ENCODE data around the gene NUDT16. TPM values are rescaled to one million over a fixed set of nuclear protein-coding genes. Genes with fewer than 3 reads are reported as not detected.

Gene NUDT16
- total and polyA plus RNA-seq, 9 of the 15 experiments (the other 6 are each of a cell fraction or from before 2014, with no cell fraction given), result 1.5 to 11.4 (median 7.6) TPM

DNA sequence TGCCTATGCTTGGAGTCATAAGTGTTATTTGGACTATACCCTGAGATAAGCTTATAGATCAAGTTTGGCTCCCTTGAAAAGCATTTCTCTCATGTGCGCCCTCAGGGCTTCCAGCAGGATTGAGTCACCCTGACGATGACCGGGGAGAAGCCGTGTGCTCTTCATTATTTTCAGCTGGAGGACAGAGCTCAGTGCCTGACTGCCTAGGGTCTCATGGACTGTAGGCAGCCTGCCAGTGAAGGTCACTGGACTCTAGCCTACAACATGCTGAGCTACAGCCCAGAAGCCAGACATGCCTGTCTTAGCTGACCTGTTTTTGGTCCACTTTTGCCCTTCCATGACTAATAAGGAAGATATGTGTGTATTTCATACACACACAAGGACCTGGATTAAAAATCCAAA, 31.6 kb upstream of the NUDT16 start (continued):
- TF ChIP-seq, protein P1, sequence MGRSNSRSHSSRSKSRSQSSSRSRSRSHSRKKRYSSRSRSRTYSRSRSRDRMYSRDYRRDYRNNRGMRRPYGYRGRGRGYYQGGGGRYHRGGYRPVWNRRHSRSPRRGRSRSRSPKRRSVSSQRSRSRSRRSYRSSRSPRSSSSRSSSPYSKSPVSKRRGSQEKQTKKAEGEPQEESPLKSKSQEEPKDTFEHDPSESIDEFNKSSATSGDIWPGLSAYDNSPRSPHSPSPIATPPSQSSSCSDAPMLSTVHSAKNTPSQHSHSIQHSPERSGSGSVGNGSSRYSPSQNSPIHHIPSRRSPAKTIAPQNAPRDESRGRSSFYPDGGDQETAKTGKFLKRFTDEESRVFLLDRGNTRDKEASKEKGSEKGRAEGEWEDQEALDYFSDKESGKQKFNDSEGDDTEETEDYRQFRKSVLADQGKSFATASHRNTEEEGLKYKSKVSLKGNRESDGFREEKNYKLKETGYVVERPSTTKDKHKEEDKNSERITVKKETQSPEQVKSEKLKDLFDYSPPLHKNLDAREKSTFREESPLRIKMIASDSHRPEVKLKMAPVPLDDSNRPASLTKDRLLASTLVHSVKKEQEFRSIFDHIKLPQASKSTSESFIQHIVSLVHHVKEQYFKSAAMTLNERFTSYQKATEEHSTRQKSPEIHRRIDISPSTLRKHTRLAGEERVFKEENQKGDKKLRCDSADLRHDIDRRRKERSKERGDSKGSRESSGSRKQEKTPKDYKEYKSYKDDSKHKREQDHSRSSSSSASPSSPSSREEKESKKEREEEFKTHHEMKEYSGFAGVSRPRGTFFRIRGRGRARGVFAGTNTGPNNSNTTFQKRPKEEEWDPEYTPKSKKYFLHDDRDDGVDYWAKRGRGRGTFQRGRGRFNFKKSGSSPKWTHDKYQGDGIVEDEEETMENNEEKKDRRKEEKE (IDR thresholded peaks at IDR 0.05; ENCODE audit: borderline replicate concordance in 1 of 2, control insufficient read depth in 1 of 2, low read depth in 2 of 2, low read length in 1 of 2), result no peak
- no peak for TF ChIP-seq ZBTB17 (CRISPR knock-in tag; IDR thresholded peaks at IDR 0.05)

DNA sequence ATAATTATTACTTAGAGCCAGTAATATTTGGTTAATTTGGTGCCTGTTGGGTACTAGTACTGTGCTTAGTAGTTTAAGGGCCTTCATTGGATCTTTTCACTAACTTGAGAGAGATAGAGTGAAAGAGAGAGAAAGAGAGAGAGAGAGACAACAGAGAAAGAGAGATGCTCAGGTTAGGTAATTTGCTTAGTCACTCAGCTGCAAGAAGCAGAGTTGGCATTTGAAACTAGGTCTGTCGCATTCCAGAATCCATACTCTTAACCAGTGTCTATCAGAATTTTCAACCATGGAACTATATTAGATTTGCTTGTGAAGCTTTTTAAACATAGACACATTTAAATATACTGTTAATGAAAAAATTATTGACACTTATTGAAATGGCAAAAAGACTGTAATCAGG, 31.1 kb upstream of the NUDT16 start:
- in situ Hi-C loops (cut with MboI), result no loop called here
- Histone ChIP-seq H3K4me2 (ENCODE audit: insufficient read depth, low read length) (no peak overlapping the region), H3K36me3 (ENCODE audit: control insufficient read depth, insufficient read depth, low read length) (no peaks in the 10 kb centered on the region), H3K4me3 (no peak overlapping the region), H2AFZ (ENCODE audit: low read depth, low read length) (no peak overlapping the region), H3K27me3 (ENCODE audit: control insufficient read depth in 2 of 2, insufficient read depth in 2 of 2, low read length in 2 of 2) (no peaks in the 10 kb centered on the region), H3K9me3 (replicated peaks; ENCODE audit: control insufficient read depth, insufficient read depth, low read depth, low read length) (no peaks in the 10 kb centered on the region), H3K27ac (ENCODE audit: extremely low read depth, low read depth, low read length) (no peak overlapping the region), H3K4me1 (replicated peaks in 1 of 2; ENCODE audit: control insufficient read depth in 2 of 2, insufficient read depth in 2 of 2, low read length in 2 of 2) (no peaks in the 10 kb centered on the region), H3K9ac (ENCODE audit: insufficient read depth in 1 of 2, low read depth in 2 of 2, low read length in 2 of 2) (no peak overlapping the region), H3K79me2 (ENCODE audit: control insufficient read depth, insufficient read depth, low read length) (no peaks in the 10 kb centered on the region), H3K9me1 (ENCODE audit: control insufficient read depth, insufficient read depth, low read length) (no peaks in the 10 kb centered on the region), H4K20me1 (replicated peaks; ENCODE audit: control insufficient read depth, insufficient read depth, low read length) (no peaks in the 10 kb centered on the region)
- ChIA-PET POLR2A (no interaction called here), CTCF (ENCODE audit: low intra/inter-chr PET ratio) (no interaction called here)
- DNase-seq (ENCODE audit: extremely low read depth in 1 of 4, low spot score in 3 of 4) (no peak), FAIRE-seq (no peak), ATAC-seq (no peak)
- intact Hi-C loops (cut with micrococcal nuclease), result no loop called here
- WGBS (ENCODE audit: insufficient coverage, low coverage, missing lambda C conversion rate), result 23% methylated on average over 1 of the region's 1 CpG
- no TSS peak for BruUV-seq (replicated peaks)
- TF ChIP-seq KAT7 (CRISPR knock-in tag; IDR thresholded peaks at IDR 0.05; ENCODE audit: borderline replicate concordance), result no peak
- no peak for TF ChIP-seq NR3C1 (CRISPR knock-in tag; IDR thresholded peaks at IDR 0.05)
- no peak for TF ChIP-seq RBM22 (IDR thresholded peaks at IDR 0.05; ENCODE audit: low read depth, low read length, poor library complexity, severe bottlenecking)
- TF ChIP-seq CCNT2 (IDR thresholded peaks at IDR 0.05; ENCODE audit: borderline replicate concordance, extremely low read depth, insufficient read length, low read depth, low read length), result no peak
- TF ChIP-seq, protein P2, sequence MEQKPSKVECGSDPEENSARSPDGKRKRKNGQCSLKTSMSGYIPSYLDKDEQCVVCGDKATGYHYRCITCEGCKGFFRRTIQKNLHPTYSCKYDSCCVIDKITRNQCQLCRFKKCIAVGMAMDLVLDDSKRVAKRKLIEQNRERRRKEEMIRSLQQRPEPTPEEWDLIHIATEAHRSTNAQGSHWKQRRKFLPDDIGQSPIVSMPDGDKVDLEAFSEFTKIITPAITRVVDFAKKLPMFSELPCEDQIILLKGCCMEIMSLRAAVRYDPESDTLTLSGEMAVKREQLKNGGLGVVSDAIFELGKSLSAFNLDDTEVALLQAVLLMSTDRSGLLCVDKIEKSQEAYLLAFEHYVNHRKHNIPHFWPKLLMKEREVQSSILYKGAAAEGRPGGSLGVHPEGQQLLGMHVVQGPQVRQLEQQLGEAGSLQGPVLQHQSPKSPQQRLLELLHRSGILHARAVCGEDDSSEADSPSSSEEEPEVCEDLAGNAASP (IDR thresholded peaks at IDR 0.05), result no peak
- TF ChIP-seq MAFG (tag; conservative IDR thresholded peaks at IDR 0.05), result peak; percentile 47
- no peak for TF ChIP-seq LCOR (CRISPR knock-in tag; IDR thresholded peaks at IDR 0.05)
- TF ChIP-seq, protein P3, sequence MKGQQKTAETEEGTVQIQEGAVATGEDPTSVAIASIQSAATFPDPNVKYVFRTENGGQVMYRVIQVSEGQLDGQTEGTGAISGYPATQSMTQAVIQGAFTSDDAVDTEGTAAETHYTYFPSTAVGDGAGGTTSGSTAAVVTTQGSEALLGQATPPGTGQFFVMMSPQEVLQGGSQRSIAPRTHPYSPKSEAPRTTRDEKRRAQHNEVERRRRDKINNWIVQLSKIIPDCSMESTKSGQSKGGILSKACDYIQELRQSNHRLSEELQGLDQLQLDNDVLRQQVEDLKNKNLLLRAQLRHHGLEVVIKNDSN (CRISPR knock-in tag; IDR thresholded peaks at IDR 0.05), result no peak
- TF ChIP-seq, protein P4, sequence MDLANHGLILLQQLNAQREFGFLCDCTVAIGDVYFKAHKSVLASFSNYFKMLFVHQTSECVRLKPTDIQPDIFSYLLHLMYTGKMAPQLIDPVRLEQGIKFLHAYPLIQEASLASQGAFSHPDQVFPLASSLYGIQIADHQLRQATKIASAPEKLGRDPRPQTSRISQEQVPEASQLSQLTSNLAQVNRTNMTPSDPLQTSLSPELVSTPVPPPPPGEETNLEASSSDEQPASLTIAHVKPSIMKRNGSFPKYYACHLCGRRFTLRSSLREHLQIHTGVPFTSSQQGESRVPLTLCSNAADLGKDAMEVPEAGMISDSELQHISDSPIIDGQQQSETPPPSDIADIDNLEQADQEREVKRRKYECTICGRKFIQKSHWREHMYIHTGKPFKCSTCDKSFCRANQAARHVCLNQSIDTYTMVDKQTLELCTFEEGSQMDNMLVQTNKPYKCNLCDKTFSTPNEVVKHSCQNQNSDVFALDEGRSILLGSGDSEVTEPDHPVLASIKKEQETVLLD (IDR thresholded peaks at IDR 0.05), result no peak
- TF ChIP-seq NFE2L1 (tag; IDR thresholded peaks at IDR 0.05; ENCODE audit: borderline replicate concordance, low read depth), result peak; percentile 24; the same call in 1 of the 2 replicates
- TF ChIP-seq MTA2 (IDR thresholded peaks at IDR 0.05; ENCODE audit: low read depth), result no peak
- TF ChIP-seq ZNF668 (CRISPR knock-in tag; IDR thresholded peaks at IDR 0.05), result no peak

All from K562 (cell line).